GM21723 (cell line): ENCODE data around the gene NTRK2.
A peak's percentile ranks its signal among the peaks of the same experiment; 100 is the strongest.

Experiments
- ATAC-seq: cut with Tn5 transposase; IDR thresholded peaks from one replicate; pipeline ENCODE4 v1.9.1; 2021; ENCODE audit warnings: mild to moderate bottlenecking, moderate library complexity; ENCODE audit not compliant: unreplicated experiment

The NTRK2 gene

GRCh38 chr9:85004818-85005413, 335.4 kb downstream of the NTRK2 start:
- no peak for ATAC-seq

GRCh38 chr9:85007748-85008147, 338.2 kb downstream of the NTRK2 start:
- no peak for ATAC-seq

GRCh38 chr9:85008215-85008614, 338.7 kb downstream of the NTRK2 start:
- ATAC-seq, result no peak

- ATAC-seq, result peak; percentile 75
These were observed 339.7 kb downstream of the NTRK2 start for GRCh38 chr9:85009251-85009650.

GRCh38 chr9:85013703-85014102, 344.2 kb downstream of the NTRK2 start:
- ATAC-seq, result no peak

- no peak for ATAC-seq
These were observed 344.8 kb downstream of the NTRK2 start for GRCh38 chr9:85014292-85014691.

- ATAC-seq, result no peak
These were observed 347.0 kb downstream of the NTRK2 start for GRCh38 chr9:85016384-85017006.

GRCh38 chr9:85020791-85021190, 351.3 kb downstream of the NTRK2 start:
- ATAC-seq, result no peak

- ATAC-seq, result no peak
These were observed 352.2 kb downstream of the NTRK2 start for GRCh38 chr9:85021686-85022085.

GRCh38 chr9:85024374-85024773, 354.8 kb downstream of the NTRK2 start:
- ATAC-seq, result no peak

- ATAC-seq, result no peak
These were observed 356.1 kb downstream of the NTRK2 start for GRCh38 chr9:85025638-85026037.

GRCh38 chr9:85027870-85028269, 358.3 kb downstream of the NTRK2 start:
- ATAC-seq, result no peak

- no peak for ATAC-seq
These were observed 360.8 kb downstream of the NTRK2 start for GRCh38 chr9:85030316-85030715.

GRCh38 chr9:85036496-85036895, 367.0 kb downstream of the NTRK2 start:
- no peak for ATAC-seq

- no peak for ATAC-seq
These were observed 368.5 kb downstream of the NTRK2 start for GRCh38 chr9:85038061-85038460.

- ATAC-seq, result no peak
These were observed 369.5 kb downstream of the NTRK2 start for GRCh38 chr9:85038824-85039608.

GRCh38 chr9:85040146-85040545, 370.6 kb downstream of the NTRK2 start:
- no peak for ATAC-seq

- ATAC-seq, result no peak
These were observed 371.4 kb downstream of the NTRK2 start for GRCh38 chr9:85040821-85041465.

GRCh38 chr9:85041466-85042137, 372.1 kb downstream of the NTRK2 start:
- no peak for ATAC-seq

- ATAC-seq, result no peak
These were observed 373.6 kb downstream of the NTRK2 start for GRCh38 chr9:85042981-85043647.

- ATAC-seq, result no peak
These were observed 375.7 kb downstream of the NTRK2 start for GRCh38 chr9:85045271-85045670.
